ENCODE measurements around the gene ABHD4. TPM values are rescaled to one million over a fixed set of nuclear protein-coding genes. Genes with fewer than 3 reads are reported as not detected.

ABHD4 gene
- total RNA-seq, 4 donors from 2014 or later = 17.1 to 38.7 (median 27.6) TPM

DNA sequence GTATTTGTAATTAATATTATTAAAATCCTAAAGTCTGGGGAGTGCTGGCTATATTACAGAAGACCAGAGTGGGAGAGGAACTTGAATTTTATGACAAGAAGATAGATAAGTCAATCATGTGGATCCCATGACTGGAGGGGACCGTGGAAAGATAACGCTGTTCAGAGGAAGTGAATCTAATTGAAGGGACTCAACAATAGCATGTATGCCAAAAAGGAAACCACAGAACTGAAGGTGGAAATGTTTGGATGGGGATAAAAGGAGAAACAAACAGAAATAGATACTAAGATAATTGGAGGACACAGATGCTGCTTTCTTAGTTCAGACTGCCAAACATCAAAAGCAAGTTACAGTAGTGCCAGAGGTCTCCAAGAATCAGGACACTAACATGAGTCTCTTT is 24.9 kb downstream of the ABHD4 start:
- intact Hi-C loops (cut with DNase I; ENCODE audit: low total_unique reads) = no loop called here
- no peak for ATAC-seq
- in situ Hi-C loops (cut with MboI; ENCODE audit: low sequenced_read_pairs in 4 of 4) = no loop called here

DNA sequence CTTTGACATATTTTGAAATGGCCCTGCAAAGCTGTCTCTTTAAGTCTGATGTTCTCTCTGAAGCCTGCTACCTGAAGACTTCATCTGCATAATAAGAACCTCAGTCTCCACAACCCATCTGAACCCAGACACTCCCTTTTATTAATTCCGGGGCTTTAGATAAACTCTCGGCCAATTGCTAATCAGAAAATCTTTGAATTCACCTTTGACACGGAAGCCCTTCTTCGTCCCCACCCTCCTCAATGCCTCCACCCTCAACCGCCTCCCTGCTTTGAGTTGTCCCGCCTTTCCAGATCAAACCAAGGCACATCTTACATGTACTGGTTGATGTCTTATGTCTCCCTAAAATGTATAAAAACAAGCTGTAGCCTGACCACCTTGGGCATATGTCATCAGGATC is 28.5 kb downstream of the ABHD4 start:
- H3K27ac ChIP-seq = no peak overlapping the region
- no peaks in the 10 kb centered on the region for H3K9me3 ChIP-seq
- H3K27me3 ChIP-seq = no peaks in the 10 kb centered on the region
- TF ChIP-seq POLR2A (IDR thresholded peaks at IDR 0.05) = no peak
- TF ChIP-seq, protein P1, sequence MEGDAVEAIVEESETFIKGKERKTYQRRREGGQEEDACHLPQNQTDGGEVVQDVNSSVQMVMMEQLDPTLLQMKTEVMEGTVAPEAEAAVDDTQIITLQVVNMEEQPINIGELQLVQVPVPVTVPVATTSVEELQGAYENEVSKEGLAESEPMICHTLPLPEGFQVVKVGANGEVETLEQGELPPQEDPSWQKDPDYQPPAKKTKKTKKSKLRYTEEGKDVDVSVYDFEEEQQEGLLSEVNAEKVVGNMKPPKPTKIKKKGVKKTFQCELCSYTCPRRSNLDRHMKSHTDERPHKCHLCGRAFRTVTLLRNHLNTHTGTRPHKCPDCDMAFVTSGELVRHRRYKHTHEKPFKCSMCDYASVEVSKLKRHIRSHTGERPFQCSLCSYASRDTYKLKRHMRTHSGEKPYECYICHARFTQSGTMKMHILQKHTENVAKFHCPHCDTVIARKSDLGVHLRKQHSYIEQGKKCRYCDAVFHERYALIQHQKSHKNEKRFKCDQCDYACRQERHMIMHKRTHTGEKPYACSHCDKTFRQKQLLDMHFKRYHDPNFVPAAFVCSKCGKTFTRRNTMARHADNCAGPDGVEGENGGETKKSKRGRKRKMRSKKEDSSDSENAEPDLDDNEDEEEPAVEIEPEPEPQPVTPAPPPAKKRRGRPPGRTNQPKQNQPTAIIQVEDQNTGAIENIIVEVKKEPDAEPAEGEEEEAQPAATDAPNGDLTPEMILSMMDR (IDR thresholded peaks at IDR 0.05 in 4 of 5, conservative IDR thresholded peaks at IDR 0.05 in 1 of 5) = no peak
- DNase-seq (no peak), ATAC-seq (no peak)
- intact Hi-C loops (cut with DNase I; ENCODE audit: low total_unique reads) = no loop called here
- H3K36me3 ChIP-seq = no peaks in the 10 kb centered on the region
- in situ Hi-C loops (cut with MboI; ENCODE audit: low sequenced_read_pairs in 4 of 4) = no loop called here
- no peaks in the 10 kb centered on the region for H3K4me1 ChIP-seq
- no peak overlapping the region for H3K4me3 ChIP-seq

More for the DNA sequence above, 24.9 kb downstream of the ABHD4 start:
- no peak for DNase-seq
- Histone ChIP-seq H3K27ac (no peak overlapping the region), H3K4me3 (no peak overlapping the region), H3K9me3 (no peaks in the 10 kb centered on the region), H3K36me3 (no peaks in the 10 kb centered on the region), H3K27me3 (no peaks in the 10 kb centered on the region), H3K4me1 (no peaks in the 10 kb centered on the region)
- TF ChIP-seq, protein P1 (IDR thresholded peaks at IDR 0.05 in 4 of 5, conservative IDR thresholded peaks at IDR 0.05 in 1 of 5) = no peak
- TF ChIP-seq POLR2A (IDR thresholded peaks at IDR 0.05) = no peak

- DNase-seq = no peak
- H3K27me3 ChIP-seq = no peaks in the 10 kb centered on the region
- intact Hi-C loops (cut with DNase I; ENCODE audit: low total_unique reads) = no loop called here
- H3K9me3 ChIP-seq = no peaks in the 10 kb centered on the region
- TF ChIP-seq, protein P1 (IDR thresholded peaks at IDR 0.05 in 4 of 5, conservative IDR thresholded peaks at IDR 0.05 in 1 of 5) = no peak
- no peak for TF ChIP-seq POLR2A (IDR thresholded peaks at IDR 0.05)
- H3K27ac ChIP-seq = no peak overlapping the region
- in situ Hi-C loops (cut with MboI; ENCODE audit: low sequenced_read_pairs in 4 of 4) = no loop called here
- no peak overlapping the region for H3K4me3 ChIP-seq
- ATAC-seq = no peak
- H3K36me3 ChIP-seq = no peaks in the 10 kb centered on the region
- H3K4me1 ChIP-seq = no peaks in the 10 kb centered on the region
Observed at GRCh38 chr14:22627506-22628263, 29.6 kb downstream of the ABHD4 start.

DNA sequence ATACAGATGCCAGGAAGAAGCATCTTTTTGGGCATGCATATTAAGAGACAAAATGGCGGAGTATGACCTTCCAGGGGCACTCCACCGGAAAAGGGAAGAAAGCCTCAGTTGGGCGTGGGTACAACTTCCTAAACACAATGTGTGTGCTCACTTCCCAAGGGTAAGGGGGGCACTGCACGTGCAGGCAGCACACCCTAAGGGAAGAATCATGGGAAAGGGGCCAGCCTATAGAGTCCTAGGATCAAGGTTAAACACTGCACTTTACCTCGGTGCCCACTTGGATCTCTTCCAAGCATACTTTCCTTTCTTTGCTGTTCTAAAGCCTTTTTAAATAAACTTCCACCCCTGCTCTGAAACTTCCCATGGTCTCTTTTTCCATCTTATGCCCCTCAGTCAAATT is 31.3 kb downstream of the ABHD4 start:
- no peaks in the 10 kb centered on the region for H3K4me1 ChIP-seq
- no peak overlapping the region for H3K27ac ChIP-seq
- H3K9me3 ChIP-seq = no peaks in the 10 kb centered on the region
- no peak overlapping the region for H3K4me3 ChIP-seq
- intact Hi-C loops (cut with DNase I; ENCODE audit: low total_unique reads) = no loop called here
- ATAC-seq (no peak), DNase-seq (no peak)
- H3K36me3 ChIP-seq = no peaks in the 10 kb centered on the region
- TF ChIP-seq POLR2A (IDR thresholded peaks at IDR 0.05) = no peak
- TF ChIP-seq, protein P1 (IDR thresholded peaks at IDR 0.05 in 4 of 5, conservative IDR thresholded peaks at IDR 0.05 in 1 of 5) = no peak
- no peaks in the 10 kb centered on the region for H3K27me3 ChIP-seq
- in situ Hi-C loops (cut with MboI; ENCODE audit: low sequenced_read_pairs in 4 of 4) = no loop called here

- no peak for DNase-seq
- Histone ChIP-seq H3K27ac (no peak overlapping the region), H3K9me3 (no peaks in the 10 kb centered on the region), H3K4me1 (no peaks in the 10 kb centered on the region), H3K36me3 (no peaks in the 10 kb centered on the region), H3K27me3 (no peaks in the 10 kb centered on the region), H3K4me3 (no peak overlapping the region)
- intact Hi-C loops (cut with DNase I; ENCODE audit: low total_unique reads) = no loop called here
- ATAC-seq = no peak
- in situ Hi-C loops (cut with MboI; ENCODE audit: low sequenced_read_pairs in 4 of 4) = no loop called here
- TF ChIP-seq POLR2A (IDR thresholded peaks at IDR 0.05) = no peak
- TF ChIP-seq, protein P1 (IDR thresholded peaks at IDR 0.05 in 4 of 5, conservative IDR thresholded peaks at IDR 0.05 in 1 of 5) = no peak
Observed at GRCh38 chr14:22630066-22630465, 32.0 kb downstream of the ABHD4 start.
